Measurements from ENCODE around the gene FCHSD2. TPM values are rescaled to one million over a fixed set of nuclear protein-coding genes. Genes with fewer than 3 reads are reported as not detected.

Gene FCHSD2
- total and polyA plus RNA-seq, 2 donors (not counting 1 experiment from before 2014, with no cell fraction given): 19.5 to 40.6 TPM

DNA sequence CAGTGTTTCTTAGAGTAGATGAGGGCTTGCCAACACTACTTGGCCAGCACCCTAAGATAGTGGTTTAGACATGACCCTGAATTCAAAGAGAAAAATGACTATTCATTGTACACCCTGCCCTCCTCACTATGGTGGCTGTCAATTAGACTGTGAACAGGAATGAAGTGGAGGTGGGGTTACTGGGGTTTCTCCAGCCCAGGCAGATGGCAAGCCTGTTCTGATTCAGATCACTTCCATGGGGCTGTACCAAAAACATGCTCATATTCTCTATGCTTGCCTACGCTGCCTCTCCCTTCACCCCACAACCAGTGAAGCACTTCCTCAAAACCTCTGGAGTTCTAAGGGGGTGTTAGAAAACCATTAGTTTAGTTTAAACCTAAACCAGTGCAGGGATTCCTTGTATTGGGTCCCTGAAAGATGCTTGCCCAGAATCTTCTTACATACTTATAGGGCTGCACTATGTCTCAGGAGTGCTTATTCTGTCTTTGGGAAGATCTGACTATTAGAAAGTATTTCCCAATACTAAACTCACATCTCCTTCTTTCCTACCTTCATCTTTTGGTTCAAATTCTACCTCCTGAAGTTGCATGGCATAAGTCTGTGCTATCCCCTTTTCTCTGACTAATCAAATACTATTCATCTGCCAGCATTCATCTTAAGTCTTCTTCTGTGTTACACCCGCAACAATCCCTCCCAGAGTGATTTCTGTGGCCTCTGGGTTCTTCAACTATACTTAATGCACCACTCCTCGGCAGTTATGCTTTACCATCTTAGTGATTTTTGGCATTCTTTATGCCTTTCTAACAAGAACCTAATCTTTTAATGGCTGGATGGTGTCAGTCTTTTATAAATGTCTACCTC is 256.1 kb downstream of the FCHSD2 start:
- no peaks in the 10 kb centered on the region for H3K27me3 ChIP-seq (ENCODE audit: control insufficient read depth, insufficient read depth, low read length)
- H3K9ac ChIP-seq (ENCODE audit: insufficient read depth, low read length): no peak overlapping the region

DNA sequence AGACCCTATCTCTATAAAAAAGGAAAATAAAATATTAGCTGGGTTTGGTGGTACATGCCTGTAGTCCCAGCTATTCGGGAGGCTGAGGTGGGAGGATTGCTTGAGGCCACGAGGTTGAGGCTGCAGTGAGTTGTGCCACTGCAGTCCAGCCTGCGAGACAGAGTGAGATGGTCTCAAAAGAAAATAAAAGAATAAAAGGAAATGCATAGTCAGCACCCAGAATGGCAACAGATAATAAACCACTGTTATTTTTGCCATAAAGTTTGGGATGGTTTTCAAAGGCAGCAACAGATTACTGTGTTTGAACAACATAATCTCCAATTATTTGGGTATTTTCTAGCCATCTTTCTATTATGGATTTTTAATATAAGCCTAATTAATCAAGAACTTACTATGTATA is 266.0 kb downstream of the FCHSD2 start:
- Histone ChIP-seq H3K79me2 (ENCODE audit: control insufficient read depth, insufficient read depth, low read length) (no peaks in the 10 kb centered on the region), H4K20me1 (ENCODE audit: control insufficient read depth, extremely low read depth, insufficient read depth, low read length) (no peaks in the 10 kb centered on the region), H3K4me2 (ENCODE audit: extremely low read depth, insufficient read depth, low read length) (no peak overlapping the region), H3K27ac (ENCODE audit: insufficient read depth, low read length) (no peak overlapping the region), H3K4me3 (replicated peaks in 1 of 4; ENCODE audit: control extremely low read depth in 1 of 4, insufficient read depth in 1 of 4, low read depth in 3 of 4, low read length in 4 of 4) (no peak overlapping the region), H3K9me3 (ENCODE audit: control insufficient read depth, insufficient read depth, low read depth, low read length) (no peaks in the 10 kb centered on the region), H3K9ac (ENCODE audit: insufficient read depth, low read length) (no peak overlapping the region), H2AFZ (ENCODE audit: low read length) (no peak overlapping the region), H3K27me3 (ENCODE audit: control insufficient read depth, insufficient read depth, low read length) (no peaks in the 10 kb centered on the region), H3K36me3 (ENCODE audit: control insufficient read depth, insufficient read depth, low read length) (no peaks in the 10 kb centered on the region), H3K4me1 (ENCODE audit: control insufficient read depth, extremely low read depth, insufficient read depth, low read length) (no peaks in the 10 kb centered on the region)
- TF ChIP-seq EZH2 (IDR thresholded peaks at IDR 0.05; ENCODE audit: low read length, missing control alignments) (no peak), CTCF (conservative IDR thresholded peaks at IDR 0.05 in 1 of 2, IDR thresholded peaks at IDR 0.05 in 1 of 2; ENCODE audit: low read depth in 1 of 2, low read length in 2 of 2) (no peak)
- DNase-seq (ENCODE audit: low read depth in 2 of 2): no peak

More for the DNA sequence above, 256.1 kb downstream of the FCHSD2 start:
- Histone ChIP-seq H3K4me3 (replicated peaks in 1 of 4; ENCODE audit: control extremely low read depth in 1 of 4, insufficient read depth in 1 of 4, low read depth in 3 of 4, low read length in 4 of 4) (no peak overlapping the region), H3K36me3 (ENCODE audit: control insufficient read depth, insufficient read depth, low read length) (no peaks in the 10 kb centered on the region), H3K4me2 (ENCODE audit: extremely low read depth, insufficient read depth, low read length) (no peak overlapping the region), H3K4me1 (ENCODE audit: control insufficient read depth, extremely low read depth, insufficient read depth, low read length) (no peaks in the 10 kb centered on the region), H3K9me3 (ENCODE audit: control insufficient read depth, insufficient read depth, low read depth, low read length) (no peaks in the 10 kb centered on the region), H4K20me1 (ENCODE audit: control insufficient read depth, extremely low read depth, insufficient read depth, low read length) (no peaks in the 10 kb centered on the region), H3K79me2 (ENCODE audit: control insufficient read depth, insufficient read depth, low read length) (no peaks in the 10 kb centered on the region), H2AFZ (ENCODE audit: low read length) (no peak overlapping the region), H3K27ac (ENCODE audit: insufficient read depth, low read length) (no peak overlapping the region)
- peak in 1 of 2 donors; percentile 35 for DNase-seq (ENCODE audit: low read depth in 2 of 2)
- TF ChIP-seq EZH2 (IDR thresholded peaks at IDR 0.05; ENCODE audit: low read length, missing control alignments) (no peak), CTCF (conservative IDR thresholded peaks at IDR 0.05 in 1 of 2, IDR thresholded peaks at IDR 0.05 in 1 of 2; ENCODE audit: low read depth in 1 of 2, low read length in 2 of 2) (no peak)

DNA sequence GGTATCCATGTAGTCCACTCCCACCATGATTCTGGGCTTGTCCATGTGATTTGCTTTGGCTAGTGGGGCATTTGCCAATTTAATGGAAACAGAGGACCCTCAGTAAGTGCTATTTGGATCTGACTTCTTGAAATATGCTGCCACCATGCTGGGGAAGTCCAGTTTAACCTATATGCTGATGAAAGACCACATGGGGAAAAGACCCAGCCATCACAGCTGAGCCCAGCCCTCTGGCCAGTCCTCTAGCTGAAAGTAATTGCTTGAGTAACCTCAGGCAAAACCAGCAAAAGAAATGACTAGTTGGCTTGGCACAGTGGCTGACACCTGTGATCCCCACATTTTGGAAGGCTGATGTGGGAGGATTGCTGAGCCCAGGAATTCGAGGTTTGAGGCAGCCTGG is 266.4 kb downstream of the FCHSD2 start:
- H3K4me2 ChIP-seq (ENCODE audit: extremely low read depth, insufficient read depth, low read length): no peak overlapping the region
- H4K20me1 ChIP-seq (ENCODE audit: control insufficient read depth, extremely low read depth, insufficient read depth, low read length): no peaks in the 10 kb centered on the region
- no peak overlapping the region for H2AFZ ChIP-seq (ENCODE audit: low read length)
- no peak overlapping the region for H3K9ac ChIP-seq (ENCODE audit: insufficient read depth, low read length)
- TF ChIP-seq CTCF (conservative IDR thresholded peaks at IDR 0.05 in 1 of 2, IDR thresholded peaks at IDR 0.05 in 1 of 2; ENCODE audit: low read depth in 1 of 2, low read length in 2 of 2) (no peak), EZH2 (IDR thresholded peaks at IDR 0.05; ENCODE audit: low read length, missing control alignments) (no peak)
- no peaks in the 10 kb centered on the region for H3K4me1 ChIP-seq (ENCODE audit: control insufficient read depth, extremely low read depth, insufficient read depth, low read length)
- H3K27ac ChIP-seq (ENCODE audit: insufficient read depth, low read length): no peak overlapping the region
- H3K27me3 ChIP-seq (ENCODE audit: control insufficient read depth, insufficient read depth, low read length): no peaks in the 10 kb centered on the region
- DNase-seq (ENCODE audit: low read depth in 2 of 2): no peak
- H3K4me3 ChIP-seq (replicated peaks in 1 of 4; ENCODE audit: control extremely low read depth in 1 of 4, insufficient read depth in 1 of 4, low read depth in 3 of 4, low read length in 4 of 4): no peak overlapping the region
- H3K9me3 ChIP-seq (ENCODE audit: control insufficient read depth, insufficient read depth, low read depth, low read length): no peaks in the 10 kb centered on the region
- H3K79me2 ChIP-seq (ENCODE audit: control insufficient read depth, insufficient read depth, low read length): no peaks in the 10 kb centered on the region
- H3K36me3 ChIP-seq (ENCODE audit: control insufficient read depth, insufficient read depth, low read length): no peaks in the 10 kb centered on the region
